Breast epithelium (tissue), 4 donors: Measurements from ENCODE around the gene ZRANB1. TPM values are rescaled to one million over a fixed set of nuclear protein-coding genes. Genes with fewer than 3 reads are reported as not detected.

Source experiments
- DNase-seq, 2 donors: peaks; one replicate each; pipeline ENCODE4 v3.0.0-alpha.2; 2019; ENCODE audit warnings: low spot score in 2 of 2
- H3K27ac ChIP-seq, 2 donors: fragments of 200-600 bp; sonication (generic) in 1 of 2; one replicate each; pipeline ENCODE4 v1.5.1; 2016 to 2019; ENCODE audit warnings: mild to moderate bottlenecking in 1 of 2
- H3K27me3 ChIP-seq, 2 donors: fragments of 200-600 bp; sonication (generic) in 1 of 2; one replicate each; pipeline versions ENCODE4 v1.5.1 to v1.6.0; 2017 to 2019; ENCODE audit warnings: control low read depth in 1 of 2, mild to moderate bottlenecking in 1 of 2
- H3K36me3 ChIP-seq: fragments of 200-600 bp; one replicate; pipeline ENCODE4 v1.5.1; 2019
- H3K4me1 ChIP-seq, 2 donors: fragments of 200-600 bp; sonication (generic); one replicate each; pipeline ENCODE4 v1.5.1; 2016 to 2019; ENCODE audit warnings: control low read depth in 1 of 2
- H3K4me3 ChIP-seq, 3 donors: fragments of 200-600 bp; sonication (generic); 1 replicate in 2 of 3; 2 replicates in 1 of 3; pipeline ENCODE4 v1.5.1; 2016 to 2019; ENCODE audit warnings: mild to moderate bottlenecking in 3 of 3, moderate library complexity in 2 of 3
- H3K9me3 ChIP-seq, 2 donors: fragments of 200-600 bp; sonication (generic) in 1 of 2; one replicate each; pipeline ENCODE4 v1.5.1; 2016 to 2019; ENCODE audit warnings: control low read depth in 1 of 2
- CTCF ChIP-seq, 3 donors: fragments of 450-650 bp; IDR thresholded peaks; one replicate each; pipeline ENCODE4 v1.5.1; 2016 to 2017; ENCODE audit warnings: antibody characterized with exemption in 3 of 3, mild to moderate bottlenecking in 3 of 3, moderate library complexity in 3 of 3
- POLR2A ChIP-seq: fragments of 450-650 bp; IDR thresholded peaks from one replicate; pipeline ENCODE4 v1.6.1; 2016; ENCODE audit warnings: antibody characterized with exemption, mild to moderate bottlenecking, moderate library complexity
- POLR2AphosphoS5 ChIP-seq, 3 donors: sonication (generic); formaldehyde crosslinking; IDR thresholded peaks; one replicate each; pipeline ENCODE4 v1.6.1; 2017; ENCODE audit warnings: antibody characterized with exemption in 3 of 3
- intact Hi-C: fragments of 100-400 bp; cut with DNase I; formaldehyde crosslinking; loops from one replicate; pipeline ENCODE4 v1.15.1; 2023; ENCODE audit warnings: low total_unique reads
- total RNA-seq, 3 donors: library from RNA; depleted of rRNA; stranded (reverse); fragments of >200 nt; gene quantifications; one replicate each; pipeline ENCODE4 v1.1.0, GENCODE V29; 2016

Gene ZRANB1
- 10 to 100 TPM; 32.4 to 37.4 (median 35.1) TPM for total RNA-seq

GRCh38 chr10:124941823-124942222, at the start of gene ZRANB1:
Gene ZRANB1, plus strand, starts transcription at chr10:124942123. Its CDS starts 371 bp downstream, at chr10:124942494.
- no peak for DNase-seq
- H3K27me3 ChIP-seq: no peaks in the 10 kb centered on the region
- no peaks in the 10 kb centered on the region for H3K36me3 ChIP-seq
- H3K4me1 ChIP-seq: peaks cover 4 to 6% of the 10 kb centered on the region in 2 donors
- intact Hi-C loops: no loop called here
- no peaks in the 10 kb centered on the region for H3K9me3 ChIP-seq
- TF ChIP-seq POLR2AphosphoS5 (IDR thresholded peaks at IDR 0.05) (no peak), POLR2A (no peak), CTCF (IDR thresholded peaks at IDR 0.05) (no peak)
- peak within 1 kb of the TSS in 1 of 3 donors; percentile 15 for H3K4me3 ChIP-seq
- peak within 1 kb of the TSS; percentile 22 to 76 for H3K27ac ChIP-seq

DNA sequence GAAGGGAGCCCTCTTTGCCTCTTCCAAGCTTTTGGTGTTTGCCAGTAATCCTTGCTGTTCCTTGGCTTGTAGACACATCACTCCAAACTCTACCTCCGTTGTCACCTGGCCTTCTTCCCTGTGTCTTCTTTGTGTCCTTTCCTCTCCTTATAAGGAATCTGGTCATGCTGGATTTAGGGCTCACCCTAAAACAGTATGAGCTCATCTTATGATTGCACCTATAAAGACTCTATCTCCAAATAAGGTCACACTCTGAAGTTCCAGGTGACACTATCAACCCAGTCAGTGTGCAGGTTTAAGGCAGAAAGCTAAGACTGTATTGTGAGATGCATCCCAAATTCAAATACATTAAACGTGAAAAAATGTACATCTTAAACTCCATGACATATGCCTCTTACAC, 49.0 kb upstream of the ZRANB1 start:
- H3K4me1 ChIP-seq: no peaks in the 10 kb centered on the region
- intact Hi-C loops: no loop called here
- TF ChIP-seq CTCF (IDR thresholded peaks at IDR 0.05) (no peak), POLR2AphosphoS5 (IDR thresholded peaks at IDR 0.05) (no peak), POLR2A (no peak)
- DNase-seq: no peak
- no peak overlapping the region for H3K4me3 ChIP-seq
- no peaks in the 10 kb centered on the region for H3K27me3 ChIP-seq
- H3K36me3 ChIP-seq: no peaks in the 10 kb centered on the region
- no peaks in the 10 kb centered on the region for H3K9me3 ChIP-seq
- no peak overlapping the region for H3K27ac ChIP-seq

GRCh38 chr10:124894569-124895215, 47.2 kb upstream of the ZRANB1 start:
- H3K36me3 ChIP-seq: no peaks in the 10 kb centered on the region
- no peaks in the 10 kb centered on the region for H3K27me3 ChIP-seq
- H3K4me1 ChIP-seq: no peaks in the 10 kb centered on the region
- no peaks in the 10 kb centered on the region for H3K9me3 ChIP-seq
- peak in 1 of 2 donors; percentile 28 for DNase-seq
- intact Hi-C loops: no loop called here
- no peak overlapping the region for H3K4me3 ChIP-seq
- TF ChIP-seq POLR2AphosphoS5 (IDR thresholded peaks at IDR 0.05): no peak
- H3K27ac ChIP-seq: no peak overlapping the region

GRCh38 chr10:124896751-124897150, 45.2 kb upstream of the ZRANB1 start:
- Histone ChIP-seq H3K4me1 (no peaks in the 10 kb centered on the region), H3K4me3 (no peak overlapping the region), H3K27me3 (no peaks in the 10 kb centered on the region), H3K36me3 (no peaks in the 10 kb centered on the region), H3K27ac (no peak overlapping the region), H3K9me3 (no peaks in the 10 kb centered on the region)
- DNase-seq: no peak
- intact Hi-C loops: no loop called here
- no peak for TF ChIP-seq CTCF (IDR thresholded peaks at IDR 0.05)
- TF ChIP-seq POLR2AphosphoS5 (IDR thresholded peaks at IDR 0.05): no peak
- TF ChIP-seq POLR2A: no peak

DNA sequence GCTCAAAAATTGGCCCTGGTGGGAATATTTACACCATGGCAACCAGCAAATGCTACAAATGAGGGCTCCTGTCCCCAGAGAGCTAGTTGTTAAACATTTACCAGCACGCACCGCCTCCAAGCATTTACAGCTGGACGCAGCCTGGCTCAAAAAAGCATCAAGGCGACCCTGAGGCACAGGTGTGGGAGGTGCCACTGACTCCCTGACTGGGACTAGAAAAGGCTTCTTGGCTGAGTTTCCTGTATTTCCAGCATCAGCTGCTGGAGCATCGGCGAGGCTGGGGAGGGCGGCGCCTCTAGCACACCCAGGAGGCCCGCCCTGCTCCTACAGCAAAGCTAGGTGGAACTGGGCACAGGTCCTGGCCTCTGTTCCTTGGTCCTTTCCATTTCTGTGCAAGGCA, 43.5 kb upstream of the ZRANB1 start:
- no peaks in the 10 kb centered on the region for H3K36me3 ChIP-seq
- intact Hi-C loops: no loop called here
- H3K27ac ChIP-seq: no peak overlapping the region
- peak in 1 of 2 donors; percentile 19 for DNase-seq
- no peaks in the 10 kb centered on the region for H3K27me3 ChIP-seq
- H3K4me3 ChIP-seq: no peak overlapping the region
- H3K9me3 ChIP-seq: no peaks in the 10 kb centered on the region
- H3K4me1 ChIP-seq: no peaks in the 10 kb centered on the region
- no peak for TF ChIP-seq POLR2A
- no peak for TF ChIP-seq CTCF (IDR thresholded peaks at IDR 0.05)
- no peak for TF ChIP-seq POLR2AphosphoS5 (IDR thresholded peaks at IDR 0.05)
